IMR-90 (cell line): Measurements from ENCODE around the gene ZSCAN16. TPM values are rescaled to one million over a fixed set of nuclear protein-coding genes. Genes with fewer than 3 reads are reported as not detected.

Experiments
- ATAC-seq: fragments of 200-7000 bp; cut with Tn5 transposase; 2 replicates; pipeline ENCODE4 v1.9.1; 2020; ENCODE audit warnings: low read depth, mild to moderate bottlenecking, moderate library complexity
- BruUV-seq: library from RNA; stranded (reverse); fragments of 400-500 nt; replicated peaks from 2 replicates; lab custom pipeline; 2021; lab: Mats Ljungman, UMichigan
- CTCF ChIA-PET: fragments of 300-600 bp; formaldehyde crosslinking; extraction: SDS; loops from one replicate; lab custom pipeline; 2021; ENCODE audit warnings: antibody characterized with exemption; lab: Yijun Ruan, JAX
- POLR2A ChIA-PET: fragments of 300-600 bp; sonication (Branson Sonifier 250); formaldehyde crosslinking; loops from one replicate; lab custom pipeline; 2022; ENCODE audit warnings: antibody characterized with exemption; ENCODE audit not compliant: unreplicated experiment; lab: Charles Lee
- DNase-seq: peaks from one replicate; pipeline ENCODE4 v3.0.0; 2013
- H2AFZ ChIP-seq: replicated peaks from 2 replicates; pipeline ENCODE3; 2013; ENCODE audit warnings: low read length, mild to moderate bottlenecking; ENCODE audit not compliant: poor library complexity
- H2AK5ac ChIP-seq: 2 replicates; pipeline ENCODE4 v1.6.1; 2013; ENCODE audit warnings: low read depth, low read length, inconsistent platforms
- H2AK9ac ChIP-seq: replicated peaks from 2 replicates; pipeline ENCODE3; 2013; ENCODE audit warnings: mild to moderate bottlenecking, low read depth, low read length, moderate library complexity; ENCODE audit not compliant: poor library complexity
- H2BK120ac ChIP-seq: 2 replicates; pipeline ENCODE4 v1.6.1; 2013; ENCODE audit warnings: low read depth, low read length, inconsistent platforms
- H2BK15ac ChIP-seq: 3 replicates; pipeline ENCODE4 v1.6.1; 2013; ENCODE audit warnings: low read depth, low read length, inconsistent platforms
- H2BK20ac ChIP-seq: 2 replicates; pipeline ENCODE4 v1.6.1; 2013; ENCODE audit warnings: low read depth, mild to moderate bottlenecking, inconsistent platforms, low read length, moderate library complexity
- H2BK5ac ChIP-seq: 2 replicates; pipeline ENCODE4 v1.6.1; 2013; ENCODE audit warnings: mild to moderate bottlenecking, low read depth, low read length, inconsistent platforms; ENCODE audit not compliant: poor library complexity, severe bottlenecking
- H3K14ac ChIP-seq: replicated peaks from 2 replicates; pipeline ENCODE4 v1.6.1; 2013; ENCODE audit warnings: low read depth, low read length, inconsistent platforms
- H3K18ac ChIP-seq: 2 replicates; pipeline ENCODE4 v1.6.1; 2013; ENCODE audit warnings: low read depth, low read length, control low read depth
- H3K23ac ChIP-seq: 2 replicates; pipeline ENCODE4 v1.6.1; 2013; ENCODE audit warnings: low read depth, low read length, inconsistent platforms
- H3K27ac ChIP-seq: 2 replicates; pipeline ENCODE4 v1.5.1; 2013; ENCODE audit warnings: mild to moderate bottlenecking, control low read depth, low read length; ENCODE audit not compliant: insufficient read depth
- H3K27me3 ChIP-seq: 2 replicates; pipeline ENCODE4 v1.6.1; 2013; ENCODE audit warnings: low read length; ENCODE audit not compliant: control insufficient read depth, insufficient read depth
- H3K36me3 ChIP-seq: 2 replicates; pipeline ENCODE4 v1.6.1; 2013; ENCODE audit warnings: low read length, mixed read lengths; ENCODE audit not compliant: control insufficient read depth, insufficient read depth
- H3K4ac ChIP-seq: 2 replicates; pipeline ENCODE4 v1.6.1; 2013; ENCODE audit warnings: low read depth, low read length, inconsistent platforms
- H3K4me1 ChIP-seq: 2 replicates; pipeline ENCODE4 v1.6.1; 2013; ENCODE audit warnings: low read length, mixed read lengths; ENCODE audit not compliant: control insufficient read depth, insufficient read depth
- H3K4me2 ChIP-seq: 2 replicates; pipeline ENCODE4 v1.6.1; 2013; ENCODE audit warnings: low read depth, mild to moderate bottlenecking, control low read depth, low read length, moderate library complexity
- H3K4me3 ChIP-seq: 2 replicates; pipeline ENCODE4 v1.5.1; 2013; ENCODE audit warnings: low read depth, mild to moderate bottlenecking, control low read depth, low read length, moderate library complexity; ENCODE audit not compliant: insufficient read depth
- H3K56ac ChIP-seq: 2 replicates; pipeline ENCODE4 v1.6.1; 2013; ENCODE audit warnings: low read length, inconsistent platforms; ENCODE audit not compliant: insufficient read depth; ENCODE audit errors: extremely low read depth
- H3K79me1 ChIP-seq, 2 experiments: 2 replicates each; pipeline ENCODE4 v1.6.1; 2013; ENCODE audit warnings: low read length in 2 of 2, inconsistent platforms in 1 of 2, low read depth in 1 of 2
- H3K9ac ChIP-seq: 2 replicates; pipeline ENCODE4 v1.6.1; 2013; ENCODE audit warnings: low read depth, low read length, control low read depth
- H3K9me1 ChIP-seq: 2 replicates; pipeline ENCODE4 v1.6.1; 2013; ENCODE audit warnings: low read length, inconsistent platforms; ENCODE audit not compliant: insufficient read depth
- H3K9me3 ChIP-seq: 2 replicates; pipeline ENCODE4 v1.6.1; 2013; ENCODE audit warnings: low read length; ENCODE audit not compliant: control insufficient read depth, insufficient read depth
- H4K20me1 ChIP-seq: 2 replicates; pipeline ENCODE4 v1.6.1; 2013; ENCODE audit warnings: low read length, inconsistent platforms; ENCODE audit not compliant: insufficient read depth
- H4K5ac ChIP-seq: 2 replicates; pipeline ENCODE4 v1.6.1; 2013; ENCODE audit warnings: mild to moderate bottlenecking, low read depth, low read length, control low read depth
- H4K8ac ChIP-seq, 2 experiments: 2 replicates each; pipeline ENCODE4 v1.6.1; 2013; ENCODE audit warnings: low read depth in 2 of 2, low read length in 2 of 2, control low read depth in 1 of 2, inconsistent platforms in 1 of 2
- H4K91ac ChIP-seq: 2 replicates; pipeline ENCODE4 v1.6.1; 2013; ENCODE audit warnings: low read depth, low read length, inconsistent platforms; ENCODE audit not compliant: insufficient read depth
- BHLHE40 ChIP-seq: fragments of 150-350 bp; IDR thresholded peaks from 2 replicates; pipeline ENCODE4 v1.6.1; 2016; ENCODE audit warnings: mild to moderate bottlenecking, low read depth, low read length
- CEBPB ChIP-seq: IDR thresholded peaks from 2 replicates; pipeline ENCODE4 v1.6.1; 2012; ENCODE audit warnings: low read depth, low read length, improper control_type of control experiment
- CHD1 ChIP-seq: IDR thresholded peaks from 2 replicates; pipeline ENCODE4 v1.6.1; 2012; ENCODE audit warnings: low read depth, low read length, improper control_type of control experiment
- FOS ChIP-seq: fragments of 150-350 bp; IDR thresholded peaks from 2 replicates; pipeline ENCODE4 v1.6.1; 2016; ENCODE audit warnings: low read depth, low read length
- MAFK ChIP-seq: IDR thresholded peaks from 2 replicates; pipeline ENCODE4 v1.6.1; 2012; ENCODE audit warnings: low read depth, low read length, improper control_type of control experiment
- MAZ ChIP-seq: IDR thresholded peaks from 2 replicates; pipeline ENCODE4 v1.6.1; 2012; ENCODE audit warnings: low read depth, mild to moderate bottlenecking, low read length, improper control_type of control experiment, moderate library complexity, borderline replicate concordance
- MXI1 ChIP-seq: IDR thresholded peaks from 2 replicates; pipeline ENCODE4 v1.6.1; 2012; ENCODE audit warnings: low read depth, mild to moderate bottlenecking, low read length, moderate library complexity, borderline replicate concordance
- NFE2L2 ChIP-seq: fragments of 150-350 bp; IDR thresholded peaks from 2 replicates; pipeline ENCODE4 v1.6.1; 2016; ENCODE audit warnings: low read depth, mild to moderate bottlenecking, low read length
- POLR2A ChIP-seq: IDR thresholded peaks from 2 replicates; pipeline ENCODE4 v1.6.1; 2012; ENCODE audit warnings: mild to moderate bottlenecking, low read depth, low read length
- RAD21 ChIP-seq: IDR thresholded peaks from 2 replicates; pipeline ENCODE4 v1.6.1; 2012; ENCODE audit warnings: low read length, improper control_type of control experiment
- RCOR1 ChIP-seq: IDR thresholded peaks from 2 replicates; pipeline ENCODE4 v1.6.1; 2012; ENCODE audit warnings: mild to moderate bottlenecking, low read length, improper control_type of control experiment; ENCODE audit not compliant: insufficient replicate concordance
- RFX5 ChIP-seq: IDR thresholded peaks from 2 replicates; pipeline ENCODE4 v1.8.0; 2012; ENCODE audit warnings: low read depth, mild to moderate bottlenecking, low read length, moderate library complexity
- SMC3 ChIP-seq: fragments of 150-350 bp; IDR thresholded peaks from 2 replicates; pipeline ENCODE4 v1.6.1; 2016; ENCODE audit warnings: low read depth, mild to moderate bottlenecking, antibody characterized with exemption, low read length, moderate library complexity
- WGBS, 2 experiments: methylation state at CpG; one replicate each; pipeline versions ENCODE4 v1.1.5 to v1.1.7; 2013; ENCODE audit warnings: missing lambda C conversion rate in 2 of 2; ENCODE audit not compliant: insufficient read length in 1 of 2; ENCODE audit errors: extremely low coverage in 2 of 2; 5-methylcytosine and 5-hydroxymethylcytosine counted together
- dilution Hi-C: fragments of 300-500 bp; cut with HindIII; formaldehyde crosslinking; loops from one replicate; pipeline ENCODE4 v1.14.3; 2018; ENCODE audit warnings: low sequenced_read_pairs; ENCODE audit not compliant: unreplicated experiment
- in situ Hi-C: fragments of 300-500 bp; cut with MboI; formaldehyde crosslinking; loops from 3 replicates; pipeline ENCODE4 v1.14.3; 2019; ENCODE audit warnings: low sequenced_read_pairs, inconsistent platforms, mixed read lengths
- intact Hi-C: fragments of 100-400 bp; cut with micrococcal nuclease; formaldehyde crosslinking; loops from 2 replicates; pipeline ENCODE4 v1.10.0; 2022
- polyA plus RNA-seq, 3 experiments: library from polyadenylated mRNA; depleted of rRNA; stranded (reverse); fragments of >200 nt; gene quantifications; 2 replicates each; pipeline ENCODE4 v1.2.3, GENCODE V29; 2012; ENCODE audit warnings: low replicate concordance in 1 of 3
- total RNA-seq: library from RNA; depleted of rRNA; stranded (reverse); fragments of >200 nt; gene quantifications from 2 replicates; pipeline ENCODE4 v1.2.3, GENCODE V29; 2012
- TF ChIP-seq, protein P1 (sequence below): fragments of 150-350 bp; IDR thresholded peaks from 2 replicates; pipeline ENCODE4 v1.6.1; 2017; ENCODE audit warnings: mild to moderate bottlenecking, antibody characterized with exemption, low read length, low read depth
- TF ChIP-seq, protein P2 (sequence below): conservative IDR thresholded peaks from 2 replicates; pipeline ENCODE4 v1.5.1; 2012; ENCODE audit warnings: mild to moderate bottlenecking, low read depth, low read length, improper control_type of control experiment
- TF ChIP-seq, protein P3 (sequence below): fragments of 150-350 bp; IDR thresholded peaks from 2 replicates; pipeline ENCODE4 v1.6.1; 2016; ENCODE audit warnings: low read depth, mild to moderate bottlenecking, low read length, moderate library complexity, borderline replicate concordance

ZSCAN16 gene
- total and polyA plus RNA-seq, 2 of the 4 experiments (the other 2 are of a cell fraction) = 1.8 to 3.0 TPM

DNA sequence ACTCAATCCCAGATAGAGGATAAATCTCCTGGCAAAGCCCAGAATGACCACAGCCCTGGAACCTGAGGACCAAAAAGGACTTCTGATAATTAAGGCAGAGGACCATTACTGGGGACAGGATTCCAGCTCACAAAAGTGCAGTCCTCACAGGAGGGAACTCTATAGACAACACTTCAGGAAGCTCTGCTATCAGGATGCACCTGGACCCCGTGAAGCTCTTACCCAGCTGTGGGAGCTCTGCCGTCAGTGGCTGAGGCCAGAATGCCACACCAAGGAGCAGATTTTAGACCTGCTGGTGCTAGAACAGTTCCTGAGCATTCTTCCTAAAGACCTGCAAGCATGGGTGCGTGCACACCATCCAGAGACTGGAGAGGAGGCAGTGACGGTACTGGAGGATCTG, 992 bp downstream of the ZSCAN16 start:
- Histone ChIP-seq H3K79me1 (peaks cover 32 to 47% of the 10 kb centered on the region in 2 experiments), H4K91ac (no peak overlapping the region), H2AK9ac (no peak overlapping the region), H4K5ac (no peak overlapping the region), H2BK5ac (no peak overlapping the region), H3K36me3 (peaks cover 19% of the 10 kb centered on the region), H3K27ac (no peak overlapping the region), H4K8ac (no peak overlapping the region; a peak in 1 of 4 replicates), H2AFZ (no peak overlapping the region), H3K4me3 (no peak overlapping the region), H3K27me3 (no peaks in the 10 kb centered on the region), H3K9me3 (no peaks in the 10 kb centered on the region), H2BK120ac (no peak overlapping the region), H3K14ac (no peak overlapping the region), H3K18ac (no peak overlapping the region), H2BK15ac (no peak overlapping the region), H3K56ac (no peak overlapping the region), H4K20me1 (no peaks in the 10 kb centered on the region), H3K9me1 (no peaks in the 10 kb centered on the region; the same call in 1 of the 2 replicates), H3K23ac (no peak overlapping the region), H2AK5ac (no peak overlapping the region), H3K4me2 (no peak overlapping the region), H2BK20ac (no peak overlapping the region), H3K4ac (no peak overlapping the region), H3K4me1 (peaks cover 2% of the 10 kb centered on the region; the same call in 1 of the 2 replicates), H3K9ac (no peak overlapping the region)
- TF ChIP-seq RCOR1 = no peak
- TF ChIP-seq NFE2L2 = no peak
- no peak for TF ChIP-seq POLR2A
- TF ChIP-seq BHLHE40 = no peak
- no peak for TF ChIP-seq MXI1
- no peak for TF ChIP-seq CHD1
- no peak for TF ChIP-seq CEBPB
- no peak for TF ChIP-seq RFX5
- no peak for TF ChIP-seq RAD21
- TF ChIP-seq, protein P1, sequence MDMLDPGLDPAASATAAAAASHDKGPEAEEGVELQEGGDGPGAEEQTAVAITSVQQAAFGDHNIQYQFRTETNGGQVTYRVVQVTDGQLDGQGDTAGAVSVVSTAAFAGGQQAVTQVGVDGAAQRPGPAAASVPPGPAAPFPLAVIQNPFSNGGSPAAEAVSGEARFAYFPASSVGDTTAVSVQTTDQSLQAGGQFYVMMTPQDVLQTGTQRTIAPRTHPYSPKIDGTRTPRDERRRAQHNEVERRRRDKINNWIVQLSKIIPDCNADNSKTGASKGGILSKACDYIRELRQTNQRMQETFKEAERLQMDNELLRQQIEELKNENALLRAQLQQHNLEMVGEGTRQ = no peak
- TF ChIP-seq, protein P2, sequence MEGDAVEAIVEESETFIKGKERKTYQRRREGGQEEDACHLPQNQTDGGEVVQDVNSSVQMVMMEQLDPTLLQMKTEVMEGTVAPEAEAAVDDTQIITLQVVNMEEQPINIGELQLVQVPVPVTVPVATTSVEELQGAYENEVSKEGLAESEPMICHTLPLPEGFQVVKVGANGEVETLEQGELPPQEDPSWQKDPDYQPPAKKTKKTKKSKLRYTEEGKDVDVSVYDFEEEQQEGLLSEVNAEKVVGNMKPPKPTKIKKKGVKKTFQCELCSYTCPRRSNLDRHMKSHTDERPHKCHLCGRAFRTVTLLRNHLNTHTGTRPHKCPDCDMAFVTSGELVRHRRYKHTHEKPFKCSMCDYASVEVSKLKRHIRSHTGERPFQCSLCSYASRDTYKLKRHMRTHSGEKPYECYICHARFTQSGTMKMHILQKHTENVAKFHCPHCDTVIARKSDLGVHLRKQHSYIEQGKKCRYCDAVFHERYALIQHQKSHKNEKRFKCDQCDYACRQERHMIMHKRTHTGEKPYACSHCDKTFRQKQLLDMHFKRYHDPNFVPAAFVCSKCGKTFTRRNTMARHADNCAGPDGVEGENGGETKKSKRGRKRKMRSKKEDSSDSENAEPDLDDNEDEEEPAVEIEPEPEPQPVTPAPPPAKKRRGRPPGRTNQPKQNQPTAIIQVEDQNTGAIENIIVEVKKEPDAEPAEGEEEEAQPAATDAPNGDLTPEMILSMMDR = no peak
- no peak for TF ChIP-seq MAZ
- TF ChIP-seq, protein P3, sequence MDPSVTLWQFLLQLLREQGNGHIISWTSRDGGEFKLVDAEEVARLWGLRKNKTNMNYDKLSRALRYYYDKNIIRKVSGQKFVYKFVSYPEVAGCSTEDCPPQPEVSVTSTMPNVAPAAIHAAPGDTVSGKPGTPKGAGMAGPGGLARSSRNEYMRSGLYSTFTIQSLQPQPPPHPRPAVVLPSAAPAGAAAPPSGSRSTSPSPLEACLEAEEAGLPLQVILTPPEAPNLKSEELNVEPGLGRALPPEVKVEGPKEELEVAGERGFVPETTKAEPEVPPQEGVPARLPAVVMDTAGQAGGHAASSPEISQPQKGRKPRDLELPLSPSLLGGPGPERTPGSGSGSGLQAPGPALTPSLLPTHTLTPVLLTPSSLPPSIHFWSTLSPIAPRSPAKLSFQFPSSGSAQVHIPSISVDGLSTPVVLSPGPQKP = no peak
- TF ChIP-seq SMC3 = no peak
- no peak for TF ChIP-seq MAFK
- no peak for TF ChIP-seq FOS
- DNase-seq (no peak), ATAC-seq (no peak)
- BruUV-seq = no TSS peak
- dilution Hi-C loops = no loop called here
- in situ Hi-C loops = no loop called here
- intact Hi-C loops = loop anchor here (2.0 kb wide), 1 partner anchor 15 kb away; the partner anchor contains the start of gene ZKSCAN8
- POLR2A ChIA-PET = no interaction called here
- 90% methylated on average over 2 of the region's 4 CpGs; no CpG with 5 or more reads in 1 of the 2 experiments for WGBS, 2 experiments
- CTCF ChIA-PET = interaction anchor here (0.6 kb wide), 1 partner anchor 58 kb away, joined by 6 read pairs; no protein-coding TSS in a partner anchor
